ENCODE data around the gene SEC24C.

DNA sequence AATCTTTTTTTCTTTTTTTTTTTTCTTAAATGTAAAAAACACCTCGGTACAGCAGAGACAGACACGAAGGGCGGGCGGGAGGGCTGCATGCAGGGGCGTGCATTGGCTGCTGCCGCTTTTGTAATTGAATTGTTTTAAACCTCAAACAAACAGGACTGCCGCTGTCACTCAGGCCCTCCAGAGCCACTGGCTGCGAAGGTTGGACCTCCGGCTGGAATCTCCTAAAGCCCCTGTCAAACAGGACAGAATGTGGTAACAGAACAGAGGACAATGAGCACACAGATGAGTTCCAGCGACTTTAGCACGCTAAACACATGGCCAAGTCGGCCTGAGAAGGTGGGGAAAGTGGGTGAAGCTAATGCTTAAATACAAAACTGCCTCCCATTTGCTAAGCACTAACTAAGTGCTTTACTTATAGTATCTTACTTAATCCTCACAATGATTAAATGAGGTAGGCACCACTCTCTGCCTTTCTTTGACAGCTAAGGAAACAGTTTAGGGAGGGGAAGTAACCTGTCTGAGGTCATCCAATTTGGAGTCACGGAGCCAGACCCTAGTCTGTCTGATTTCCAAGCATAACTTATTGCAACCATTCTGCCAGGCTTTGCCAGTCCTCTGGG lies 70.2 kb downstream of the SEC24C start:
- TF ChIP-seq, protein P1, sequence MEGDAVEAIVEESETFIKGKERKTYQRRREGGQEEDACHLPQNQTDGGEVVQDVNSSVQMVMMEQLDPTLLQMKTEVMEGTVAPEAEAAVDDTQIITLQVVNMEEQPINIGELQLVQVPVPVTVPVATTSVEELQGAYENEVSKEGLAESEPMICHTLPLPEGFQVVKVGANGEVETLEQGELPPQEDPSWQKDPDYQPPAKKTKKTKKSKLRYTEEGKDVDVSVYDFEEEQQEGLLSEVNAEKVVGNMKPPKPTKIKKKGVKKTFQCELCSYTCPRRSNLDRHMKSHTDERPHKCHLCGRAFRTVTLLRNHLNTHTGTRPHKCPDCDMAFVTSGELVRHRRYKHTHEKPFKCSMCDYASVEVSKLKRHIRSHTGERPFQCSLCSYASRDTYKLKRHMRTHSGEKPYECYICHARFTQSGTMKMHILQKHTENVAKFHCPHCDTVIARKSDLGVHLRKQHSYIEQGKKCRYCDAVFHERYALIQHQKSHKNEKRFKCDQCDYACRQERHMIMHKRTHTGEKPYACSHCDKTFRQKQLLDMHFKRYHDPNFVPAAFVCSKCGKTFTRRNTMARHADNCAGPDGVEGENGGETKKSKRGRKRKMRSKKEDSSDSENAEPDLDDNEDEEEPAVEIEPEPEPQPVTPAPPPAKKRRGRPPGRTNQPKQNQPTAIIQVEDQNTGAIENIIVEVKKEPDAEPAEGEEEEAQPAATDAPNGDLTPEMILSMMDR (CRISPR knock-in tag; IDR thresholded peaks at IDR 0.05): no peak
- TF ChIP-seq ZNF740 (CRISPR knock-in tag; IDR thresholded peaks at IDR 0.05) (no peak), MTA1 (CRISPR knock-in tag; IDR thresholded peaks at IDR 0.05; ENCODE audit: borderline replicate concordance) (no peak), ZXDC (CRISPR knock-in tag; IDR thresholded peaks at IDR 0.05) (no peak), ZBTB33 (CRISPR knock-in tag; IDR thresholded peaks at IDR 0.05) (no peak), TCF7L2 (IDR thresholded peaks at IDR 0.05; ENCODE audit: low read depth, low read length) (no peak), ZNF788 (CRISPR knock-in tag; IDR thresholded peaks at IDR 0.05; ENCODE audit: borderline replicate concordance) (no peak), ZBTB8A (CRISPR knock-in tag; IDR thresholded peaks at IDR 0.05; ENCODE audit: borderline replicate concordance, low read depth) (no peak), POLR2A (IDR thresholded peaks at IDR 0.05; ENCODE audit: insufficient read depth in 1 of 2, low read depth in 2 of 2, low read length in 2 of 2) (no peak), POLR2AphosphoS5 (IDR thresholded peaks at IDR 0.05; ENCODE audit: low read depth, low read length) (no peak), ZSCAN5A (CRISPR knock-in tag; IDR thresholded peaks at IDR 0.05; ENCODE audit: borderline replicate concordance) (no peak), MTA3 (CRISPR knock-in tag; IDR thresholded peaks at IDR 0.05) (no peak)

Data from HepG2 (cell line).